H1 (cell line): ENCODE data around the gene FGF23. TPM values are rescaled to one million over a fixed set of nuclear protein-coding genes. Genes with fewer than 3 reads are reported as not detected.

Source experiments
- CTCF ChIA-PET: fragments of 300-600 bp; sonication (Branson Sonifier 250); formaldehyde crosslinking; loops from one replicate; lab custom pipeline; 2021; ENCODE audit not compliant: partially characterized antibody; lab: Charles Lee
- POLR2A ChIA-PET: fragments of 300-600 bp; sonication (Branson Sonifier 250); formaldehyde crosslinking; loops from one replicate; lab custom pipeline; 2021; ENCODE audit warnings: inconsistent platforms; ENCODE audit not compliant: partially characterized antibody; lab: Charles Lee
- DNase-seq, 2 experiments: peaks; one replicate each; pipeline versions ENCODE4 v3.0.0 to v3.0.0-alpha.2; 2010 to 2022; ENCODE audit warnings: low spot score in 2 of 2, low read depth in 1 of 2, mixed read lengths in 1 of 2
- FAIRE-seq: peaks from 2 replicates; lab custom pipeline; 2011; peaks lifted over from hg19 to GRCh38; lab: Jason Lieb, UNC
- H2AFZ ChIP-seq: 2 replicates; pipeline ENCODE4 v1.8.1; 2012; ENCODE audit warnings: low read length, inconsistent platforms
- H2AK5ac ChIP-seq: 2 replicates; pipeline ENCODE4 v1.6.1; 2013; ENCODE audit warnings: low read depth, low read length
- H2BK120ac ChIP-seq: replicated peaks from 2 replicates; pipeline ENCODE3; 2013; ENCODE audit warnings: low read depth, low read length, inconsistent platforms
- H2BK12ac ChIP-seq: 2 replicates; pipeline ENCODE4 v1.6.1; 2013; ENCODE audit warnings: low read depth, low read length
- H2BK15ac ChIP-seq: 2 replicates; pipeline ENCODE4 v1.6.1; 2013; ENCODE audit warnings: low read length
- H2BK20ac ChIP-seq: 2 replicates; pipeline ENCODE4 v1.6.1; 2013; ENCODE audit warnings: low read length
- H2BK5ac ChIP-seq: 2 replicates; pipeline ENCODE4 v1.6.1; 2013; ENCODE audit warnings: low read depth, low read length
- H3K14ac ChIP-seq: 2 replicates; pipeline ENCODE4 v1.6.1; 2013; ENCODE audit warnings: inconsistent platforms; ENCODE audit not compliant: insufficient read length
- H3K18ac ChIP-seq: 2 replicates; pipeline ENCODE4 v1.6.1; 2013; ENCODE audit warnings: low read length; ENCODE audit errors: extremely low read depth
- H3K23ac ChIP-seq: 2 replicates; pipeline ENCODE4 v1.6.1; 2013; ENCODE audit warnings: inconsistent platforms; ENCODE audit not compliant: insufficient read length
- H3K23me2 ChIP-seq: 2 replicates; pipeline ENCODE4 v1.6.1; 2013; ENCODE audit warnings: low read depth, low read length
- H3K27ac ChIP-seq: 2 replicates; pipeline ENCODE4 v1.6.1; 2011; ENCODE audit warnings: low read depth, low read length, inconsistent platforms
- H3K27me3 ChIP-seq, 4 experiments: replicated peaks in 1 of 4; 1 replicate in 1 of 4; 2 replicates in 3 of 4; pipeline versions ENCODE4 v1.6.1 to v1.8.1; 2011 to 2013; ENCODE audit warnings: low read length in 3 of 4, mild to moderate bottlenecking in 3 of 4, inconsistent platforms in 2 of 4, mixed read lengths in 2 of 4, moderate library complexity in 1 of 4; ENCODE audit not compliant: control insufficient read depth in 3 of 4, insufficient read depth in 3 of 4; ENCODE audit errors: extremely low read depth in 1 of 4
- H3K36me3 ChIP-seq, 4 experiments: 2 replicates each; pipeline versions ENCODE4 v1.6.1 to v1.8.1; 2011 to 2013; ENCODE audit warnings: mild to moderate bottlenecking in 4 of 4, low read length in 3 of 4, moderate library complexity in 2 of 4, control low read depth in 1 of 4, inconsistent platforms in 1 of 4; ENCODE audit not compliant: insufficient read depth in 4 of 4, control insufficient read depth in 2 of 4
- H3K4ac ChIP-seq: replicated peaks from 2 replicates; pipeline ENCODE3; 2013; ENCODE audit warnings: low read length, low read depth, mixed read lengths, inconsistent platforms; ENCODE audit not compliant: insufficient read length
- H3K4me1 ChIP-seq, 4 experiments: replicated peaks in 1 of 4; 1 replicate in 1 of 4; 2 replicates in 3 of 4; pipeline versions ENCODE4 v1.6.1 to v1.8.1; 2011 to 2013; ENCODE audit warnings: low read length in 3 of 4, inconsistent platforms in 2 of 4, mixed read lengths in 1 of 4; ENCODE audit not compliant: insufficient read depth in 4 of 4, control insufficient read depth in 3 of 4
- H3K4me2 ChIP-seq, 2 experiments: 2 replicates each; pipeline versions ENCODE4 v1.6.1 to v1.8.1; 2011 to 2013; ENCODE audit warnings: low read depth in 2 of 2, low read length in 2 of 2, control low read depth in 1 of 2, inconsistent platforms in 1 of 2, mild to moderate bottlenecking in 1 of 2; ENCODE audit not compliant: insufficient read depth in 1 of 2
- H3K4me3 ChIP-seq, 4 experiments: fragments of 200-600, 300-600 bp in 1 of 4; sonication (generic), shearing (Covaris generic), sonication (Bioruptor Twin) in 1 of 4; 2 replicates each; pipeline versions ENCODE4 v1.5.1 to v1.8.1; 2011 to 2016; ENCODE audit warnings: low read length in 4 of 4, low read depth in 3 of 4, control low read depth in 2 of 4, inconsistent platforms in 2 of 4, mild to moderate bottlenecking in 2 of 4, mixed read lengths in 1 of 4, moderate library complexity in 1 of 4; ENCODE audit not compliant: insufficient read depth in 2 of 4; ENCODE audit errors: extremely low read depth in 1 of 4
- H3K56ac ChIP-seq: replicated peaks from 2 replicates; pipeline ENCODE3; 2013; ENCODE audit warnings: low read depth, mild to moderate bottlenecking, mixed read lengths, low read length, inconsistent platforms; ENCODE audit not compliant: insufficient read length
- H3K79me1 ChIP-seq: 2 replicates; pipeline ENCODE4 v1.6.1; 2013; ENCODE audit warnings: low read depth, low read length, control low read depth
- H3K79me2 ChIP-seq, 2 experiments: 2 replicates each; pipeline versions ENCODE4 v1.6.1 to v1.8.1; 2012 to 2013; ENCODE audit warnings: low read length in 2 of 2, mild to moderate bottlenecking in 2 of 2, inconsistent platforms in 1 of 2; ENCODE audit not compliant: insufficient read depth in 2 of 2, control insufficient read depth in 1 of 2
- H3K9ac ChIP-seq, 4 experiments: replicated peaks in 1 of 4; 1 replicate in 1 of 4; 2 replicates in 3 of 4; pipeline versions ENCODE4 v1.6.1 to v1.8.1; 2011 to 2013; ENCODE audit warnings: low read depth in 3 of 4, low read length in 3 of 4, control low read depth in 2 of 4, mild to moderate bottlenecking in 2 of 4, moderate library complexity in 2 of 4, inconsistent platforms in 1 of 4; ENCODE audit errors: extremely low read depth in 1 of 4
- H3K9me3 ChIP-seq, 2 experiments: 2 replicates each; pipeline versions ENCODE4 v1.6.1 to v1.8.1; 2012 to 2013; ENCODE audit warnings: mild to moderate bottlenecking in 2 of 2, moderate library complexity in 2 of 2, control low read depth in 1 of 2, inconsistent platforms in 1 of 2, low read depth in 1 of 2, low read length in 1 of 2, mixed read lengths in 1 of 2; ENCODE audit not compliant: insufficient read depth in 2 of 2
- H4K20me1 ChIP-seq, 2 experiments: replicated peaks in 1 of 2; 2 replicates each; pipeline versions ENCODE3 to v1.8.1; 2011 to 2013; ENCODE audit warnings: inconsistent platforms in 2 of 2, low read length in 2 of 2, mild to moderate bottlenecking in 1 of 2; ENCODE audit not compliant: insufficient read depth in 2 of 2, control insufficient read depth in 1 of 2
- H4K5ac ChIP-seq: 2 replicates; pipeline ENCODE4 v1.6.1; 2013; ENCODE audit warnings: low read length, low read depth, mixed read lengths, inconsistent platforms; ENCODE audit not compliant: insufficient read length
- H4K8ac ChIP-seq: 2 replicates; pipeline ENCODE4 v1.8.0; 2013; ENCODE audit warnings: mild to moderate bottlenecking, moderate library complexity, low read length, inconsistent platforms; ENCODE audit not compliant: insufficient read depth; ENCODE audit errors: extremely low read depth
- H4K91ac ChIP-seq: replicated peaks from 2 replicates; pipeline ENCODE3; 2013; ENCODE audit warnings: low read length, mixed read lengths, inconsistent platforms; ENCODE audit not compliant: insufficient read length
- BACH1 ChIP-seq: IDR thresholded peaks from 2 replicates; pipeline ENCODE4 v1.6.1; 2012; ENCODE audit warnings: low read length, improper control_type of control experiment
- BCL11A ChIP-seq, 2 experiments: IDR thresholded peaks; one replicate each; pipeline ENCODE4 v1.6.1; 2011; ENCODE audit warnings: low read depth in 2 of 2, low read length in 2 of 2, mild to moderate bottlenecking in 2 of 2
- CEBPB ChIP-seq: IDR thresholded peaks from 2 replicates; pipeline ENCODE4 v1.6.1; 2012; ENCODE audit warnings: low read depth, low read length
- EGR1 ChIP-seq: IDR thresholded peaks from 2 replicates; pipeline ENCODE4 v1.6.1; 2011; ENCODE audit warnings: low read depth, low read length, borderline replicate concordance
- KDM4A ChIP-seq: IDR thresholded peaks from one replicate; pipeline ENCODE4 v1.7.1; 2012; ENCODE audit warnings: low read depth, mild to moderate bottlenecking, moderate library complexity, low read length, inconsistent platforms; ENCODE audit not compliant: severe bottlenecking
- NRF1 ChIP-seq: IDR thresholded peaks from 2 replicates; pipeline ENCODE4 v1.6.1; 2011; ENCODE audit warnings: mild to moderate bottlenecking, low read depth, low read length, improper control_type of control experiment
- POLR2AphosphoS5 ChIP-seq: IDR thresholded peaks from 2 replicates; pipeline ENCODE4 v1.6.1; 2011; ENCODE audit warnings: low read depth, low read length
- POU5F1 ChIP-seq: IDR thresholded peaks from 2 replicates; pipeline ENCODE4 v1.6.1; 2011; ENCODE audit warnings: low read depth, mild to moderate bottlenecking, low read length, moderate library complexity
- SAP30 ChIP-seq: fragments of 300-600 bp; sonication (generic); IDR thresholded peaks from 2 replicates; pipeline ENCODE4 v1.7.1; 2012; ENCODE audit warnings: low read length, moderate library complexity, mild to moderate bottlenecking, inconsistent platforms; ENCODE audit not compliant: insufficient read depth, insufficient replicate concordance
- WGBS, 2 experiments: shearing (Covaris generic) in 1 of 2; methylation state at CpG; one replicate each; pipeline versions ENCODE4 v1.1.6 to v1.1.7; 2013 to 2015; ENCODE audit warnings: low lambda C conversion rate in 2 of 2, mixed read lengths in 2 of 2, inconsistent platforms in 1 of 2, low coverage in 1 of 2, missing lambda C conversion rate in 1 of 2; ENCODE audit not compliant: insufficient replicate concordance in 2 of 2, insufficient coverage in 1 of 2, insufficient read length in 1 of 2; ENCODE audit errors: extremely low coverage in 1 of 2, missing lambda C conversion rate in 1 of 2; 5-methylcytosine and 5-hydroxymethylcytosine counted together
- polyA plus RNA-seq, 7 experiments: library from polyadenylated mRNA; depleted of rRNA in 3 of 7; stranded (reverse) in 5 of 7; unstranded in 2 of 7; fragments of >200 nt in 5 of 7; fragments of 200-250 nt in 2 of 7; gene quantifications; 1 replicate in 5 of 7; 2 replicates in 1 of 7; 4 replicates in 1 of 7; pipeline versions ENCODE4 v1.2.1 to v1.2.3, GENCODE V29; 2011 to 2013; ENCODE audit warnings: missing spikeins in 2 of 7, mixed read lengths in 2 of 7
- total RNA-seq: library from RNA; stranded (reverse); fragmentation: NEBNext Ultra II Directional; extraction: Animal tissue kit (Norgen Biotek cat#: 25700); gene quantifications from 2 replicates; pipeline ENCODE4 v1.2.1, GENCODE V29; 2021
- TF ChIP-seq, protein P1 (sequence below): IDR thresholded peaks from 2 replicates; pipeline ENCODE4 v1.6.1; 2012; ENCODE audit warnings: inconsistent platforms

The FGF23 gene
- total and polyA plus RNA-seq, 2 of the 8 experiments (the other 6 are each of a cell fraction or from before 2014, with no cell fraction given), result 0.35 to 0.67 TPM

DNA sequence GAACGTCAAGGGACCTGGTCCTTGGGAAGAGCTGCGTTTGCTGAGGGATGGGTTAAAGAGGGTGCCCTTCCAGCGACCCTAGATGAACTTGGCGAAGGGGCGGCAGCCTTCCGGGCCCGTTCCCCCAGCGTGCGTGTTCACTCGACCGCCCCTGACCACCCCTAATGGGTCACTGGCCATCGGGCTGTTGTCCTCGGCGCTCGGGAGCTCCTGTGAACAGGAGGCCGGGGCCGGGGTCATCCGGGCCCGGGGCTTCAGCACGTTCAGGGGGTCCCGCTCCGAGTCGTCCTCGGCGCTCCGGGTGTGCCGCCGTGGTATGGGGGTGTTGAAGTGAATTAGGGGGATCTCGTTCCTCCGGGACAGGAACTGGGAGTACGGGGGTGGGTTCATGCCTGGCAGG is 9.2 kb downstream of the FGF23 start:
- Histone ChIP-seq H4K5ac (no peak overlapping the region), H3K27ac (no peak overlapping the region), H3K79me1 (no peaks in the 10 kb centered on the region), H2BK120ac (no peak overlapping the region), H2AK5ac (no peak overlapping the region), H2AFZ (no peak overlapping the region), H3K23me2 (no peaks in the 10 kb centered on the region), H3K14ac (no peak overlapping the region), H3K23ac (no peak overlapping the region), H2BK15ac (no peak overlapping the region), H3K79me2 (no peaks in the 10 kb centered on the region), H2BK20ac (no peak overlapping the region), H3K18ac (no peak overlapping the region), H4K8ac (no peak overlapping the region), H3K4me2 (no peak overlapping the region), H4K91ac (no peak overlapping the region), H4K20me1 (no peaks in the 10 kb centered on the region), H2BK12ac (no peak overlapping the region), H3K4me3 (no peak overlapping the region), H3K9me3 (no peaks in the 10 kb centered on the region), H2BK5ac (no peak overlapping the region), H3K4ac (no peak overlapping the region), H3K56ac (no peak overlapping the region), H3K9ac (no peak overlapping the region), H3K4me1 (no peaks in the 10 kb centered on the region), H3K36me3 (no peaks in the 10 kb centered on the region), H3K27me3 (no peaks in the 10 kb centered on the region)
- WGBS, 2 experiments, result 97% methylated on average over 23 of the region's 31 CpGs; no CpG with 5 or more reads in 1 of the 2 experiments
- TF ChIP-seq, protein P1, sequence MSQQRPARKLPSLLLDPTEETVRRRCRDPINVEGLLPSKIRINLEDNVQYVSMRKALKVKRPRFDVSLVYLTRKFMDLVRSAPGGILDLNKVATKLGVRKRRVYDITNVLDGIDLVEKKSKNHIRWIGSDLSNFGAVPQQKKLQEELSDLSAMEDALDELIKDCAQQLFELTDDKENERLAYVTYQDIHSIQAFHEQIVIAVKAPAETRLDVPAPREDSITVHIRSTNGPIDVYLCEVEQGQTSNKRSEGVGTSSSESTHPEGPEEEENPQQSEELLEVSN, result no peak
- no peak for TF ChIP-seq NRF1
- no peak for TF ChIP-seq BCL11A (IDR thresholded peaks at IDR 0.05; ENCODE audit: low read depth in 2 of 2, low read length in 2 of 2)
- TF ChIP-seq SAP30, result no peak
- TF ChIP-seq POU5F1, result no peak
- no peak for TF ChIP-seq BACH1
- no peak for TF ChIP-seq EGR1
- no peak for TF ChIP-seq CEBPB
- no peak for TF ChIP-seq POLR2AphosphoS5
- TF ChIP-seq KDM4A, result no peak
- POLR2A ChIA-PET, result interaction anchor here (0.8 to 1.7 kb wide), 3 partner anchors 9 to 13 kb away, joined by 3 read pairs; partner anchors contain the start of gene FGF23
- no peak for FAIRE-seq
- CTCF ChIA-PET, result interaction anchor here (1.2 to 2.9 kb wide), 2 partner anchors 13 to 157 kb away, joined by 3 to 14 read pairs; no protein-coding TSS in a partner anchor
- DNase-seq, result no peak
